Fibroblast of villous mesenchyme (primary cell): Measurements from ENCODE around the gene USB1. TPM values are rescaled to one million over a fixed set of nuclear protein-coding genes. Genes with fewer than 3 reads are reported as not detected.

Experiments
- DNase-seq: peaks from one replicate; pipeline ENCODE4 v3.0.0-alpha.2; 2010; ENCODE audit warnings: low read depth
- H3K4me3 ChIP-seq: 2 replicates; pipeline ENCODE4 v1.5.1; 2011; ENCODE audit warnings: low read depth, mild to moderate bottlenecking, low read length
- CTCF ChIP-seq: IDR thresholded peaks from 2 replicates; pipeline ENCODE4 v1.5.1; 2012; ENCODE audit warnings: low read depth, mild to moderate bottlenecking, low read length; ENCODE audit not compliant: insufficient read depth
- total RNA-seq: library from RNA; depleted of rRNA; stranded (reverse); fragments of >200 nt; gene quantifications from 2 replicates; pipeline ENCODE4 v1.2.3, GENCODE V29; 2012

Gene USB1
- total RNA-seq, 1 donor, result 32.4 TPM

DNA sequence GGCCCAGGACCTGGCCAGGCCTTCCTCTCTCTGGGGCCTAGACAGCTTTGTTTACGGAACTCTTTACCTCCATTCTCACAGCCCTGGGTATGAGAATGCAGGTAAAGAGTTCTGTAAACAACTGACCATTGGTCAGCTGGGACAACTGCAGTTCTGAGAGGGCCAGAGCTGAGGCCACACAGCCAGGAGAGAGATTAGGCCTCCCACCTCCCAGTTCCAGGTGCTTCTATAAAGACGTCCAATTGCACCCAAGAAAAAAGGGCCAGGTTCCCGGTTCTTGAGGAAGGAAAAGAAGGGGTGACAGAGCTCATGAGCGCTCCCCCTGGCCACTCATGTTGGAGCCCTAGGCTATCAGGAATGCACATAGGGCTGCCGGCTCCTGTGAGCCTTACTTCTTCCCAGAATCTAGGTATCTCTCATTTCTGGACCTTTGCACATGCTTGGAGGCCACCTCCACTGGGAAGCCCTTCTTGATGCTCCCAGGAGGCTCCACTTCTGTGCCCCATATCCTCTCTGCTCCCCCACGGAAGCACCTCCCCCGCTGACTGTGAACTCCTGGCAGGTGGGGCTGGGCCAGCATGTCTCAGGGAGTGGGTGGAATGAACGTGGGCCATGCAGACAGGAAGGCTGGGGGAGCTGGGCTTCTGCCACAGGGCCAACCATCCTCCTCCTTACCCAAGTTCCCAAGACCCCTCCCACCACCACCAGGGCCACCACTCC lies 43.4 kb upstream of the USB1 start:
- no peak for DNase-seq
- no peak overlapping the region for H3K4me3 ChIP-seq
- TF ChIP-seq CTCF, result no peak

- no peak for TF ChIP-seq CTCF
- DNase-seq, result no peak
- no peak overlapping the region for H3K4me3 ChIP-seq
These were observed 42.7 kb upstream of the USB1 start for GRCh38 chr16:57958544-57958943.

DNA sequence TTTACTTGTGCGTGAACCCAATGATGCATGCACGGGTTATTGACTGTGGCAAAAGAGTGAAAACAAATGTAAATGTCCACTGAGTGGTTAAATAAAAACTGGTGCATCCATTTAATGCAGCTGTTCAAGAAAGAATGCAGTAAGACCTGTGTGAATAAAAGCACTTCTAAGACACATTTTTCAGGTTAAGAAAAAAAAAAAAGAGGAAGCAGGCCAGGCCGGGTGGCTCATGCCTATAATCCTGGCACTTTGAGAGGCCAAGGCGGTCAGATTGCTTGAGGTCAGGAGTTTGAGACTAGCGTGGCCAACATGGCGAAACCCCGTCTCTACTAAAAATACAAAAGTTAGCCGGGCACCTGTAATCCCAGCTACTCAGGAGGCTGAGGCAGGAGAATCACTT lies 42.1 kb upstream of the USB1 start:
- no peak for DNase-seq
- no peak overlapping the region for H3K4me3 ChIP-seq
- no peak for TF ChIP-seq CTCF

DNA sequence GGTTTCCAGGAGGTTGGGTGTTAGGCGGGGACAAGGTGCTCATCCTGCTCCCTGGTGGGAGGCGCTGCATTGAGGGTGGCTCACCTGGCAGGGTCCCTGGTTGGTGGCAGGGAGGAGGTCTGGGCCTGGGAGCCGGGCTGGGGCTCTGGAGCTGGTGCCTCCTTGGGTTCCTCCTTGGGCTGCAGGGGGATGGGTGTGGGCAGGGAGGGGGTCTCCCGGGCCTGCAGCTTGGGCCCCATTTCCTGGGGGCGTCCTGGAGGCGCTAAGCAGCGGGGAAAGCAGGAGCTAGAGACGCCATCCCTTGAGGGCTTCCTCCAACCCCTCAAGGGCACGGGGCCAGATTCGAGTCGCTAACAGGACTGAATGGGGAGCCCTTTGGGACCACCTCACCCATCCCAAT lies 41.4 kb upstream of the USB1 start:
- DNase-seq, result no peak
- no peak for TF ChIP-seq CTCF
- no peak overlapping the region for H3K4me3 ChIP-seq

GRCh38 chr16:57960310-57960709 lies 40.9 kb upstream of the USB1 start:
- H3K4me3 ChIP-seq, result no peak overlapping the region
- TF ChIP-seq CTCF, result no peak
- DNase-seq, result no peak

- TF ChIP-seq CTCF, result no peak
- DNase-seq, result no peak
- no peak overlapping the region for H3K4me3 ChIP-seq
These were observed 40.3 kb upstream of the USB1 start for GRCh38 chr16:57960826-57961472.
